Measurements from ENCODE around the gene MYL7. TPM values are rescaled to one million over a fixed set of nuclear protein-coding genes. Genes with fewer than 3 reads are reported as not detected.

Gene MYL7
- polyA plus RNA-seq, 2 of the 4 experiments (the other 2 are of a cell fraction), result not detected

DNA sequence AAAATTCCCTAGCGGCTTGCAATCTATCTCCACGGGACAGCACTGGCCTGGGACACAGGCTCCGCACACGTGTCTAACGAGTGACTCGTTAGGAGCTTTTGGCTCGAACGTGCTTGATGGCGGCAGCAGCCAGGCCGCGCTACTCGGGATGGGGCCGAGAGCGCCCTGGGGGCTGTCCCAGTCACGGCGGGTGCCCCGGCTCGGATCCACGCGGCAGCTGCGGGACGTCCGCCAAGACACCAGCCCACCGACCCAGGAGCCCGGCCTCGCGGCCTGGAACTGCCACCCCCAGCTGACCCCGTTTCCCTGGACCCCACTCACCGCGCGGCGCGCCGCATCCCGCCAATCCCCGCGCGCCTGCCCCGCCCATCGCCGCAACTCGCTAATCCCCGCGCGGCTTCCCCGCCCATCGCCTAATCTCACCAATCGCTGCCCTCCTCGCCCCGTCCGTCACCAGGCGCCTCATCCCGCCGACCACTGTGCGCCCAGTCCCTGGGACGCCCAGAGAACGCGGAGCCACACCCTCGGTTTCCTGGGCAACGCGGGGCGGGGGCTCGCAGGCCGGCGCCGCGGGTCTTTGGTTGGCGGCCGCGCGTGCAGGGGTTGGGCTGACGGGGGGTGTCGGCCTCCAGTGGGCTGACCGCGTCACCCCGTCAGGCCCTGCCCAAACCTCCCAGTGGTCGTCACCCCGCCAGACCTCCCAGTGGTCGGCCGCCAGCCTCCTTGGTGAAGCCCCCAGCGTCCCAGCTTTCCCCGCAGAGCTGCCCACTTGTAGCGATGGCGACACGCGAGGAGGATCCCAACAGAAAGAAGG, 17.7 kb downstream of the MYL7 start, which contains the start of gene POLD2 (continued):
- TF ChIP-seq BHLHE40 (IDR thresholded peaks at IDR 0.05; ENCODE audit: low read depth, low read length) (peak; percentile 50; the same call in 1 of the 2 replicates), PHF8 (IDR thresholded peaks at IDR 0.05; ENCODE audit: borderline replicate concordance, low read depth) (peak; percentile 92), CBX2 (IDR thresholded peaks at IDR 0.05; ENCODE audit: borderline replicate concordance, low read depth) (no peak), FOSB (CRISPR knock-in tag; IDR thresholded peaks at IDR 0.05) (no peak)
- TF ChIP-seq, protein P1, sequence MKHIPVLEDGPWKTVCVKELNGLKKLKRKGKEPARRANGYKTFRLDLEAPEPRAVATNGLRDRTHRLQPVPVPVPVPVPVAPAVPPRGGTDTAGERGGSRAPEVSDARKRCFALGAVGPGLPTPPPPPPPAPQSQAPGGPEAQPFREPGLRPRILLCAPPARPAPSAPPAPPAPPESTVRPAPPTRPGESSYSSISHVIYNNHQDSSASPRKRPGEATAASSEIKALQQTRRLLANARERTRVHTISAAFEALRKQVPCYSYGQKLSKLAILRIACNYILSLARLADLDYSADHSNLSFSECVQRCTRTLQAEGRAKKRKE (CRISPR knock-in tag; IDR thresholded peaks at IDR 0.05; ENCODE audit: low read depth), result peak; percentile 20; the same call in 1 of the 2 replicates

DNA sequence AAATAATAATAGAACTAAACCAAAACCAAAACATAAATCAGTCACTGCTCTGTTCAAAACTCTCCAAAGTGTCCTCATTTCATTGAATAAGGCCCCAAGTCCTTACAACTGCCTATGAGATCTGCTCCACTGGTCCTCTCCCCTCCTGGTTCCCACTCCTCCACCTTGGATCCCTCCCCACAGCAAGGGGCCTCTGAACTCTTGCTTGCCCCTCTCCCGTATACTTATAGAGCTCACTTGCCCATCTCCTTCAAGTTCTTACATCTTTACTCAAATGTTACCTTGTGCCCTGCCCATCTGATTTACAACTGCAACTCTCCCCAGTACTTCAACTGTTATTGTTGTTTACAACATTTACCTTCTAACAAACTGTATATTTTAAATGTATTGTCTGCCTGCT, 18.6 kb downstream of the MYL7 start:
- ChIA-PET CTCF (interaction anchor here (1.2 to 2.2 kb wide), 3 partner anchors 50 to 103 kb away, joined by 4 to 9 read pairs (median 7); no protein-coding TSS in a partner anchor), POLR2A (interaction anchor here (0.9 to 1.7 kb wide), 4 partner anchors 24 to 79 kb away, joined by 3 to 5 read pairs (median 3); partner anchors contain the start of genes DBNL and YKT6)
- H3K27ac ChIP-seq, result peak overlapping the region; percentile 80 to 94
- TF ChIP-seq ZSCAN20 (CRISPR knock-in tag; IDR thresholded peaks at IDR 0.05) (no peak), SMC3 (IDR thresholded peaks at IDR 0.05) (no peak), JUN (IDR thresholded peaks at IDR 0.05) (no peak), RNF2 (IDR thresholded peaks at IDR 0.05; ENCODE audit: borderline replicate concordance, low read depth) (no peak)
- 38% methylated on average over 1 of the region's 1 CpG for WGBS (ENCODE audit: missing lambda C conversion rate)
- FAIRE-seq, result no peak
- H3K9me3 ChIP-seq, result no peaks in the 10 kb centered on the region
- H3K4me1 ChIP-seq, result peaks cover 16% of the 10 kb centered on the region
- no peak for DNase-seq (ENCODE audit: low read depth in 1 of 2, low spot score in 1 of 2)
- ATAC-seq, result no peak
- H3K4me2 ChIP-seq, result peak overlapping the region; percentile 80
- peak overlapping the region; percentile 82 for H3K4me3 ChIP-seq

DNA sequence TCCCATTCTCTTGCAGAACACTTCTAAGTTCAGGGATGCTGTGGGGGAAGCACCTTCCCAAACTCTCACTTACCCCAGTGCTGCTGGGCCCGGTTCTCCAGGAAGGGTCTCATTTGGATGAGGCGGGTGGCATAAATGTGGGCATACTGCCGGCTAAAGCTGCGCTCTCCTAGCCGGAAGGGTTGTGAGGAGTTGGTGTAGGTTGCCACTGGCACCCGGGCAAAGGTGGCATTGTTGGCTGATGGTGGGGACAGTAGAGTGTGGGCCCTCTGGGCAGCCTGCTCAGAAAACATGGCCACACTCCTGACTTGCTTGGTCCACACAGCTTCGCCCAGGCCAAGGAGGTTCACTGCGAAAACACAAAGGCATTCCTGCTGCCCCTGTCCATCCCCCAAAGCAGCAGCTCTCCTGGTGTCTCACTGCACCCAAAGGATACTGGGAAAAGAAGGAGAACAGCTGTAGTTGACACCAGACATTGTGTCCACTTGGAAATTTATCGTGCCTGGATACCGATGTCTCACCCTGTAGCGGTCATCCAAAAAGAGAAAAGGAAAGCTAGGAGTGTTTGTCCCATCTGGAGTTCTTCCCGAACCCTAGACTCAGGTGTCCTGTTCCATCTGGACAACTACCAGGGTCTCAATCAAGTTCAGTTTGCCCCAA, 19.2 kb downstream of the MYL7 start:
- TF ChIP-seq, protein P2, sequence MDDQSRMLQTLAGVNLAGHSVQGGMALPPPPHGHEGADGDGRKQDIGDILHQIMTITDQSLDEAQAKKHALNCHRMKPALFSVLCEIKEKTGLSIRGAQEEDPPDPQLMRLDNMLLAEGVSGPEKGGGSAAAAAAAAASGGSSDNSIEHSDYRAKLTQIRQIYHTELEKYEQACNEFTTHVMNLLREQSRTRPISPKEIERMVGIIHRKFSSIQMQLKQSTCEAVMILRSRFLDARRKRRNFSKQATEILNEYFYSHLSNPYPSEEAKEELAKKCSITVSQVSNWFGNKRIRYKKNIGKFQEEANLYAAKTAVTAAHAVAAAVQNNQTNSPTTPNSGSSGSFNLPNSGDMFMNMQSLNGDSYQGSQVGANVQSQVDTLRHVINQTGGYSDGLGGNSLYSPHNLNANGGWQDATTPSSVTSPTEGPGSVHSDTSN (IDR thresholded peaks at IDR 0.05), result no peak
- peak overlapping the region in 1 of 2 experiments; percentile 94; a peak in 1 of 6 replicates for H3K27ac ChIP-seq
- H3K4me1 ChIP-seq, result peaks cover 16% of the 10 kb centered on the region
- H3K4me2 ChIP-seq, result peak overlapping the region; percentile 80
- WGBS (ENCODE audit: missing lambda C conversion rate), result 95% methylated on average over 12 of the region's 12 CpGs
- CTCF ChIA-PET, result interaction anchor here (1.7 kb wide), 1 partner anchor 74 kb away, joined by 7 read pairs; no protein-coding TSS in a partner anchor
- no peaks in the 10 kb centered on the region for H3K9me3 ChIP-seq
- ATAC-seq, result no peak
- no peak for DNase-seq (ENCODE audit: low read depth in 1 of 2, low spot score in 1 of 2)
- no peak for FAIRE-seq
- POLR2A ChIA-PET, result interaction anchor here (1.7 kb wide), 1 partner anchor 79 kb away, joined by 5 read pairs; the partner anchor contains the start of gene YKT6
- H3K4me3 ChIP-seq, result 0 out of 3 replicates have a peak overlapping the region, but pooled peaks have one; percentile 82

DNA sequence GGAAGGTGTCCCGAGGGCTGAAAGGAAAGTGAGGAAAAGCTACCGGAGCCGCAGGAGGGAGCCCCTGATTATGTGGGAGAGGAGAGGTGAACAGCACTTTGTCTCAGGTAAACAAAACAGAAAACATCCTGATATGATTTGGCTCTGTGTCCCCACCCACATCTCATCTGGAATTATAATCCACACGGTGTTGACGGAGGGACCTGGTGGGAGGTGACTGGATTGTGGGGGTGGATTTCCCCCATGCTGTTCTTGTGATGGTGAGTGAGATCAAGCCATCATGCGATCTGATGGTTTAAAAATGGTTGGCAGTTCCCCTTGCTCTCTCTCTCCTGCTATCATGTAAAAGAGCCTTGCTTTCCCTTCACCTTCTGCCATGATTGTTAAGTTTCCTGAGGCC, 20.7 kb downstream of the MYL7 start:
- CTCF ChIA-PET, result interaction anchor here (1.4 kb wide), 1 partner anchor 48 kb away, joined by 3 read pairs; no protein-coding TSS in a partner anchor
- DNase-seq (ENCODE audit: low read depth in 1 of 2, low spot score in 1 of 2), result no peak
- WGBS (ENCODE audit: missing lambda C conversion rate), result 89% methylated on average over 6 of the region's 6 CpGs
- H3K4me1 ChIP-seq, result peaks cover 16% of the 10 kb centered on the region
- POLR2A ChIA-PET, result no interaction called here
- H3K4me2 ChIP-seq, result no peak overlapping the region
- H3K4me3 ChIP-seq, result no peak overlapping the region
- no peak for ATAC-seq
- no peak for FAIRE-seq
- H3K27ac ChIP-seq, result no peak overlapping the region
- no peaks in the 10 kb centered on the region for H3K9me3 ChIP-seq
- TF ChIP-seq BHLHE40 (IDR thresholded peaks at IDR 0.05; ENCODE audit: low read depth, low read length), result no peak
- TF ChIP-seq, protein P3, sequence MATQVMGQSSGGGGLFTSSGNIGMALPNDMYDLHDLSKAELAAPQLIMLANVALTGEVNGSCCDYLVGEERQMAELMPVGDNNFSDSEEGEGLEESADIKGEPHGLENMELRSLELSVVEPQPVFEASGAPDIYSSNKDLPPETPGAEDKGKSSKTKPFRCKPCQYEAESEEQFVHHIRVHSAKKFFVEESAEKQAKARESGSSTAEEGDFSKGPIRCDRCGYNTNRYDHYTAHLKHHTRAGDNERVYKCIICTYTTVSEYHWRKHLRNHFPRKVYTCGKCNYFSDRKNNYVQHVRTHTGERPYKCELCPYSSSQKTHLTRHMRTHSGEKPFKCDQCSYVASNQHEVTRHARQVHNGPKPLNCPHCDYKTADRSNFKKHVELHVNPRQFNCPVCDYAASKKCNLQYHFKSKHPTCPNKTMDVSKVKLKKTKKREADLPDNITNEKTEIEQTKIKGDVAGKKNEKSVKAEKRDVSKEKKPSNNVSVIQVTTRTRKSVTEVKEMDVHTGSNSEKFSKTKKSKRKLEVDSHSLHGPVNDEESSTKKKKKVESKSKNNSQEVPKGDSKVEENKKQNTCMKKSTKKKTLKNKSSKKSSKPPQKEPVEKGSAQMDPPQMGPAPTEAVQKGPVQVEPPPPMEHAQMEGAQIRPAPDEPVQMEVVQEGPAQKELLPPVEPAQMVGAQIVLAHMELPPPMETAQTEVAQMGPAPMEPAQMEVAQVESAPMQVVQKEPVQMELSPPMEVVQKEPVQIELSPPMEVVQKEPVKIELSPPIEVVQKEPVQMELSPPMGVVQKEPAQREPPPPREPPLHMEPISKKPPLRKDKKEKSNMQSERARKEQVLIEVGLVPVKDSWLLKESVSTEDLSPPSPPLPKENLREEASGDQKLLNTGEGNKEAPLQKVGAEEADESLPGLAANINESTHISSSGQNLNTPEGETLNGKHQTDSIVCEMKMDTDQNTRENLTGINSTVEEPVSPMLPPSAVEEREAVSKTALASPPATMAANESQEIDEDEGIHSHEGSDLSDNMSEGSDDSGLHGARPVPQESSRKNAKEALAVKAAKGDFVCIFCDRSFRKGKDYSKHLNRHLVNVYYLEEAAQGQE (IDR thresholded peaks at IDR 0.05), result no peak
- no peak for TF ChIP-seq ZNF302 (CRISPR knock-in tag; IDR thresholded peaks at IDR 0.05)
- TF ChIP-seq, protein P4, sequence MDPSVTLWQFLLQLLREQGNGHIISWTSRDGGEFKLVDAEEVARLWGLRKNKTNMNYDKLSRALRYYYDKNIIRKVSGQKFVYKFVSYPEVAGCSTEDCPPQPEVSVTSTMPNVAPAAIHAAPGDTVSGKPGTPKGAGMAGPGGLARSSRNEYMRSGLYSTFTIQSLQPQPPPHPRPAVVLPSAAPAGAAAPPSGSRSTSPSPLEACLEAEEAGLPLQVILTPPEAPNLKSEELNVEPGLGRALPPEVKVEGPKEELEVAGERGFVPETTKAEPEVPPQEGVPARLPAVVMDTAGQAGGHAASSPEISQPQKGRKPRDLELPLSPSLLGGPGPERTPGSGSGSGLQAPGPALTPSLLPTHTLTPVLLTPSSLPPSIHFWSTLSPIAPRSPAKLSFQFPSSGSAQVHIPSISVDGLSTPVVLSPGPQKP (IDR thresholded peaks at IDR 0.05; ENCODE audit: low read depth, low read length), result no peak
- no peak for TF ChIP-seq HOXB13 (CRISPR knock-in tag; IDR thresholded peaks at IDR 0.05; ENCODE audit: low read depth)
- TF ChIP-seq TP53 (CRISPR knock-in tag; IDR thresholded peaks at IDR 0.05), result no peak
- TF ChIP-seq MAZ (IDR thresholded peaks at IDR 0.05; ENCODE audit: borderline replicate concordance, low read depth, low read length), result no peak
- TF ChIP-seq MAFK (IDR thresholded peaks at IDR 0.05; ENCODE audit: partially characterized antibody), result no peak
- no peak for TF ChIP-seq FOXS1 (CRISPR knock-in tag; IDR thresholded peaks at IDR 0.05)
- TF ChIP-seq, protein P2 (IDR thresholded peaks at IDR 0.05), result no peak
- TF ChIP-seq CHD2 (IDR thresholded peaks at IDR 0.05; ENCODE audit: low read length, partially characterized antibody), result no peak
- TF ChIP-seq ZC3H11A (IDR thresholded peaks at IDR 0.05), result no peak
